ENCODE data around the gene SLC22A13. TPM values are rescaled to one million over a fixed set of nuclear protein-coding genes. Genes with fewer than 3 reads are reported as not detected.
"Not testable (repeated sequence)": the region's sequence is repeated elsewhere in the genome, so short reads cannot be mapped to it uniquely, and the experiment has no call there.

SLC22A13 gene, protein sequence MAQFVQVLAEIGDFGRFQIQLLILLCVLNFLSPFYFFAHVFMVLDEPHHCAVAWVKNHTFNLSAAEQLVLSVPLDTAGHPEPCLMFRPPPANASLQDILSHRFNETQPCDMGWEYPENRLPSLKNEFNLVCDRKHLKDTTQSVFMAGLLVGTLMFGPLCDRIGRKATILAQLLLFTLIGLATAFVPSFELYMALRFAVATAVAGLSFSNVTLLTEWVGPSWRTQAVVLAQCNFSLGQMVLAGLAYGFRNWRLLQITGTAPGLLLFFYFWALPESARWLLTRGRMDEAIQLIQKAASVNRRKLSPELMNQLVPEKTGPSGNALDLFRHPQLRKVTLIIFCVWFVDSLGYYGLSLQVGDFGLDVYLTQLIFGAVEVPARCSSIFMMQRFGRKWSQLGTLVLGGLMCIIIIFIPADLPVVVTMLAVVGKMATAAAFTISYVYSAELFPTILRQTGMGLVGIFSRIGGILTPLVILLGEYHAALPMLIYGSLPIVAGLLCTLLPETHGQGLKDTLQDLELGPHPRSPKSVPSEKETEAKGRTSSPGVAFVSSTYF
- 1 to 10 TPM; 1.7 to 3.4 (median 2.4) TPM for polyA plus RNA-seq (ENCODE audit: insufficient read length in 3 of 3)

DNA sequence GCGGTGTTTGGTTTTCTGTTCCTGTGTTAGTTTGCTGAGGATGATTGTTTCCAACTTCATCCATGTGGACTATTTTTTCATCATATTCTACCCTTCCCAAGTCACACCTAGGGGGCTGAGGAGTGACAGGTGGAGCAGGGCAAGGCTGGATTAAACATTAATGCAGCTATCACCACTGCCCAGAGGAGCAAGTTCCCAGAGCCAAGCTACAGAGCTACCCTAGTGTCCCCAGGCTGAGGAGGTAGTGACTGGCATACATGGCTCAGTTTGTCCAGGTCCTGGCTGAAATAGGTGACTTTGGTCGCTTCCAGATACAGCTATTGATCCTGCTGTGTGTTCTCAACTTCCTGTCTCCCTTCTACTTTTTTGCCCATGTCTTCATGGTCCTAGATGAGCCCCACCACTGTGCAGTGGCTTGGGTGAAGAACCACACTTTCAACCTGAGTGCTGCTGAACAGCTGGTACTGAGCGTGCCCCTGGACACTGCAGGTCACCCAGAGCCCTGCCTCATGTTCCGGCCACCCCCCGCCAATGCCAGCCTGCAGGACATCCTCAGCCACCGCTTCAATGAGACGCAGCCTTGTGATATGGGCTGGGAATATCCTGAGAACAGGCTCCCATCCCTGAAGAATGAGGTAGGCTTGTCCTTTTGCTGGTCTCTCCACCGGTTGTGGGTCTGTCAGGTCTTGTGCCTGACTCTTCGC, at the start of gene SLC22A13:
Gene SLC22A13 (plus strand): TSS at position 209 of the 704 bp plus-strand sequence. CDS start 49 bp downstream, at position 258.
- no peak for DNase-seq (ENCODE audit: low read depth in 3 of 3, low spot score in 2 of 3)

DNA sequence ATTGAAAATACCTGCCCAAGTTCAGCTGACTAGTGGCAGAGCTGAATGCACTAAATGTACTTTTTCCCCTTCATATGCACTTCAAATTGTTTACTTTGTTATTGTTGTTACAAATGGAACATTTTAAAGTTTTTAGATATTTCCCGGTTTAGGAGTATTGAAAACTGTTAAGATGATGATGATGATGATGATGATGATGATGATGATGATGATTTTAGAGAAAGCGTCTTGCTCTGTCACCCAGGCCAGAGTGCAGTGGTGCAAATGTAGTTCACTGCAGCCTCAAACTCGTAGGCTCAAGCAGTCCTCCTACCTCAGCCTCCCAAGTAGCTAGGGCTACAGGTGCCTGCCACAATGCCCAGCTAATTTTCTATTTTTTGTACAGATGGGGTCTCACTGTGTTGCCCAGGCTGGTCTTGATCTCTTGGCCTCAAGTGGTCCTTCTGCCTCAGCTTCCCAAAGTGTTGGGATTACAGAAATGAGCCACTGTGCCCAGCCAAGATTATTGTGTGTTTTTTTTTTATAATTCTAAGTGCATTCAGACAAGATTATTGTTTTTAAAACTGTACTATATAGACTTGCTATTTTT, 45.9 kb upstream of the SLC22A13 start:
- no peak for DNase-seq (ENCODE audit: low read depth in 3 of 3, low spot score in 2 of 3)

DNA sequence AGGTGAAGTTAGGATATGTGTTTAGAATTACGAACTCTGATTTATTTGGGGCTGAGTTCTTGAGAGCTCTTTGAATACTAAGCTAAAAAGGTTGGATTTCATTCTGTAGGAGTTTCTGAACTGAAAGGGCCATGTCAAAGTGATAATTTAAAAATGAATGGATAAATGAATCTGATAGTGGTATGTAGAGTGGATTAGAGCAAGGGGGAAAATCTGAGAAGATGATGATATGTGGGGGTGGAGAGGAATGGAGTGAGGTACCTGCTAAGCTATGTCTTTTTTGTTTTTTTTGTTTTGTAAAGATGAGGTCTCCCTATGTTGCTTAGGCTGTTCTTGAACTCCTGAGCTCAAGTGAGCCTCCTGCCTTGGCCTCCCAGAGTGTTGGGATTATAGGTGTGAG, 44.6 kb upstream of the SLC22A13 start:
- no peak for DNase-seq (ENCODE audit: low read depth in 3 of 3, low spot score in 2 of 3)

DNA sequence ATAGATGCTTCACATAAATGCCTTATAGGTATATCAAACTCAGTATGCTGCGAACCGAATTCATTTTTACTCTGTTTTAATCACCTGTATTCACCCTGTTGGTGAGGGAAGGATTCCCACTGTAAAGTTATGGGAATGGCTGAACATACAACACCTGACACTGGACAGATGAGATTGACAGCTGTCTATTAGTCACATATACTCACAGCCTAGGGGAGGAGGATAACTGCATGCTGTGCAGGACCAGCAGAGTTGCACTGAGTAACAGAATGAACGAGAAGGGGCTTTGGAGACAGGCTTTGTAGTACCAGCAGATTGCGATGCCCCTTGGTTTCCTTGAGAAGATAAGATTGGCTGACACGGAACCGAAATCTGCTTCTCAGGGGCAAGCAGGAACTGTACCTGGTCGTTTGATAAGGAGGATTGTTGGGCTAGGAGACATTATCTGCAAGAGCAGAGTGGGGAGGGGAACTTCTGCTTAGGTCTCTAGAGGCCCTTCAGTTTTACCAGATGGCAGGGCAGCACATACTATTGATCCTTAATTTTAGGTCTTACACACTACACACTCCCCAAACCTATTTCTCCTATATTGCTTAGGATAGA, 43.5 kb upstream of the SLC22A13 start:
- DNase-seq (ENCODE audit: low read depth in 3 of 3, low spot score in 2 of 3), result no peak

DNA sequence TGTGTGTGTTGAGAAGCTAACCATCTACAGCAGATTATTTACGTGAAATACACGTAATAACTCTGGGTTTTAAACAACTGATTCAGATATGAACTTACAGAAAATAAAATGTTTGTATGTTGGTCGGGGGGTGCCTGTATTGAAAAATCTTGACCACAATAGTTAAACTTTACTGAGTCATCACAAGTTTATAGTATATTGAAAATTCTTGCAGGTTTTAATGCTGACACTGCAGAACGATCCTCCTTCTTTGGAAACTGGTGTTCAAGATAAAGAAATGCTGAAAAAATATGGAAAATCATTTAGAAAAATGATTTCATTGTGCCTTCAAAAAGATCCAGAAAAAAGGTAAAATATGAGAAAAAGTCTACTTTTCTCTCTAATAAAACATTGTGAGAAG, 41.3 kb upstream of the SLC22A13 start:
- DNase-seq (ENCODE audit: low read depth in 3 of 3, low spot score in 2 of 3), result no peak

- no peak for DNase-seq (ENCODE audit: low read depth in 3 of 3, low spot score in 2 of 3)
These were observed 39.3 kb upstream of the SLC22A13 start for GRCh38 chr3:38226273-38226672.

DNA sequence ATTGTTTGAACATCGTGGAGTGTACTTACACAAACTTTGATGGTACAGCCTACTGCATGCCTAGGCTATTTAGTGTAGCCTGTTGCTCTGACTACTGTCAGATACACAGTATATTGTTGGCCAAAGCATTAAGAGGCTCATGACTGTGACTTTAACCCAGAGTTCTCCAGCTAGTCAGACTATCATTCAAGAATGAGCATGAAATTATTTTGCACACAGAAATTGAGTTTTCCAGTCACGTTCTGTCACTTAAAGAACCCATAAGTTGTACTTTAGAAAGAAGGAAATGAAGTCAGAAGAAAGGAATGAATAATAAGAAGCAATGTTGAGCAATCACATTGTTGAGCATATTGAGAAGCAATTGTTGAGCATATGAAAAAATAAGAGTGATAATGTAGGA, 37.6 kb upstream of the SLC22A13 start:
- no peak for DNase-seq (ENCODE audit: low read depth in 3 of 3, low spot score in 2 of 3)

DNA sequence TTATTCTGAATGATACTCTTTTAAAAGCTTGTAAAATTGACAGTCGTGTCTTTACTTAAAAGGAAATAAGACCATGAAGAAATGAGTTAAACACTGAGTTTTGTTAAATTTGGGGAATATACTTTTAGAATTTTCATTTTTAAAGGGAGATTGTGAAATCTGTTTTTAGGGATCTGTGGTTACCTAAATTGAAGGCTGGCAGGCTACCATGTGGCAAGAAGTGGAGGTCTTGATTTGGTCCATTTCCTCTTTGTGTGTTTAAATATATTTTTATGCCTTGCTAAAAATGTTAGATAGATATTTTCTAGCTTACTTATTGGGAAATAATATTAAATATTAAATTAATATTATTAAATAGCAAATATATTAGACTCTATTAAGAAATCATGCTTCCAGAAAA, 36.6 kb upstream of the SLC22A13 start:
- DNase-seq (ENCODE audit: low read depth in 3 of 3, low spot score in 2 of 3), result no peak

DNA sequence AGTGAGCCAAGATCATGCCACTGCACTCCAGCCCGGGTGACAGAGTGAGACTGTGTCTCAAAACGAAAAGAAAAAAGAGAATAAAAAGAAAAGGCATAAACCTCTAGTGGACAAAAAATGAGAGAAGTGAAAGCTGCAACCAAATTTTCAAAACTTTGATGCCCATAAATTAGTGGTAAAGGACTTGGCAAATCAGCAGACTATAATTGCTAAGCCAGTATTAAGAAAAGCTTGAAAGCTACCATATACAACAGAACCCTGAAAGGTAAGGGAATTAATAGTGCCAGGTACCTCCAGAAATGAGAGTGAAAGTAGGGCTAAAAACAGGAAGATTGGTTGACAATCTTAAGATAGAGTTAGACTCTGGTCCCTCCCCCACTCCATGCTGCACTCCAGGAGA, 32.9 kb upstream of the SLC22A13 start:
- no peak for DNase-seq (ENCODE audit: low read depth in 3 of 3, low spot score in 2 of 3)

DNA sequence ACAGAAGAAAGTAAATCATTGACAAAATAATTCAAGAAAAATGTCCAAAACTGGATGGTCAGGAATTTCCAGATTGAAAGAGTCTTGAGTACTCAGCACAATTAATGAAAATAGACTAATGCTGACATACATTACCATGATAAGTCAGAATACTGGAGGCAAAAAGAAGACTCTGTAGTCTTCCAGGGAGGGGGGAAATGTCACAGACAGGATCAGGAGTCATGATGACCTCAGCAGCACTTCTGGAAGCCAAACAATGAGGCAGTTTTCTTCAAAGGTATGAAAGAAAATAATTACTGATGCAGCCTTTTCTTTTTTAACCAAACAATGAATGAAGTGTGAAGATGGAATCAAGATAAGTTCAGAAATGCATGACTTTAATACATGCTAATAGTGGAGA, 30.1 kb upstream of the SLC22A13 start:
- DNase-seq (ENCODE audit: low read depth in 3 of 3, low spot score in 2 of 3), result no peak

GRCh38 chr3:38238416-38239008, 27.1 kb upstream of the SLC22A13 start:
- DNase-seq (ENCODE audit: low read depth in 3 of 3, low spot score in 2 of 3), result no peak

GRCh38 chr3:38242812-38243211, 22.8 kb upstream of the SLC22A13 start:
- not testable (repeated sequence) for DNase-seq (ENCODE audit: low read depth in 3 of 3, low spot score in 2 of 3)

GRCh38 chr3:38245930-38246329, 19.7 kb upstream of the SLC22A13 start:
- DNase-seq (ENCODE audit: low read depth in 3 of 3, low spot score in 2 of 3), result no peak

GRCh38 chr3:38247366-38248035, 18.1 kb upstream of the SLC22A13 start:
- DNase-seq (ENCODE audit: low read depth in 3 of 3, low spot score in 2 of 3), result no peak

DNA sequence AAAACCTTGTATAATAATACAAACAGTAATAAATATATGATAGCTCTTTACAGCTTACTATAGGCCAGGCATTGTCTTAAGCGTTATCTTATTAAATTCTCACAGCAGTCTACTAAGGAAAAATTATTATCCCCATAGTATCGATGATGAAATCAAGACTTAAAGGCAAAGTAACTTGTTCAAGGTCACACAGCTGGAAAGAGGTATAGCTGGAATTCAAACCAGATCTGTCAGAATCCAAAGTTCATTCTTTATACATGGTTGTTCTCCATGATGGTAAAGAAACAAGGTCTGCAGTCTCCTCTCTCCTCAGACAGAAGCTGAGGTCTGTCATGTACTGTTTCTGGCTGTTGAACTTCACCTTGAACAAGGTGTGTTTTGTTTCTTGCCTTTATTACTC, 15.4 kb upstream of the SLC22A13 start:
- no peak for DNase-seq (ENCODE audit: low read depth in 3 of 3, low spot score in 2 of 3)

- no peak for DNase-seq (ENCODE audit: low read depth in 3 of 3, low spot score in 2 of 3)
These were observed 14.4 kb upstream of the SLC22A13 start for GRCh38 chr3:38251197-38251596.

DNA sequence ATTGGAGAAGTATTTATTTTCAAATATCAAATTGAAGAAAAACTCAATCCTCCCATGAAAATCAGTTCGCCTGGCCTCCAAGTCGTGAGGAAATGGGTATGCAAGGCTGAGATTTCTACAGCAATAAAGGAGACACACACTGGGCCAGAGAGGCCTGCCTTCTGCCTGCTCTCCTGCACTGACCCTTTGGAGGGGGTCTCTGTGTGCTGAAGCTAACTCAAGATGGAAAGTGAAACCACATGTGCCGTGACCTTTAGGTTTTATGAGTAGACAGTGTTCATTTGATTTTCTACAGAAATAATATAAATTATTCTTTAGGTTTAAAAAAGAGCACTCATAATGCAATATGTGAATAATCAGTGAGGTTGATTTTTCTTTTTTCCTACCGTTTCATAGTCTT, 11.9 kb upstream of the SLC22A13 start:
- no peak for DNase-seq (ENCODE audit: low read depth in 3 of 3, low spot score in 2 of 3)

DNA sequence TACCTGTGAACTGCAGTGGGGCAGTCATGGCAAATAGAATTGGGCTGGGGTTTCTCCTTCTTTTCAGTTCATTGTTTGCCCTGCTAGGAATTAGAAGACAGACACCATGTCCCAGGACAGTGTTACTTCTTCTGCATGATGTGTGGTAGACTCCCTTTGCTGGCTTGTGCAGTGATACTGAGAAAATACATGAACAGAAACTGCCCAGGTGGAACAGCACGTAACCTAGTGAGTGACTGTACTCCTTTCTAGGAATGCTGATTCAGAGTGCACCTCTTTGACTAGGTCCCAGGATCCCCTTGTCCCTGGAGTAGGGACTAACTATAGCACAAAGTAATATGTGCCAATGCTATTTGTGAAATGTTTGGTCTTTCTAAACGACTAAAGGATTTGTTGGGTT, 10.7 kb upstream of the SLC22A13 start:
- no peak for DNase-seq (ENCODE audit: low read depth in 3 of 3, low spot score in 2 of 3)

DNA sequence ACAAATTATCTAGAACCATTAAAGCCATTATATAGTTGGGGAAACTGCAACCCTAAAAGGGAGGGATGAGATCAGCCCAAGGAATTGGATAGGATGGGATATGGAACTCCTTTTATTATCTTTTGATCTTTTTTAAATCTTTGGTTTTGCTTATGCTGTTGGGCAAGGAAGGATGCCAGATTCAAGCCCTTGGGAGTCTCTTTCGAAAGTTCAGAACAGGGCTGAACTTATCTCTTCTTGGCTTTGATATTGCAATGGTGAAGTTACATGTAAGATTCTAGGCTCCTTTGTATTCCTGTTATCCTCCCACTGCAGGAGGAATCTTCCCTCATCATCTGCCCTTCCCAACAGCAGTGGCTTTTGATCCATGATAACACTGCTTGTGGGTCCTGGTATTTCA, 10.0 kb upstream of the SLC22A13 start:
- DNase-seq (ENCODE audit: low read depth in 3 of 3, low spot score in 2 of 3), result no peak

DNA sequence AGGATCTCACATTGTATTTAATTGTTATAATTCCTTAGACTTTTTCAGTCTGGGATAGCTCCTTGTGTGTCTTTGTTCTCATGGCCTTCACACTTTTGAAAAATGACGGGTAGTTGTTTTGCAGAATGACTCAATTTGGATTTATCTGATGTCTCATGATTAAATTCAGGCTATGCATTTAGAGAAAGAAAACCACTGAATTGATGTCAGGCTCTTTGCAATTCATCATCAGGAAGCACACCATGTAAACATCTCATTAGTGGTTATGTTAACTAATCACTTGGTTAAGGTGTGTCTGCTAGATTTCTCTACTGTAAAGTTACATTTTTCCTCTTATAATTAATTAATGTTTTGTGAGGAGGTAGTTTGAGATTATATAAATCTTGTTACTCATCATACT, 8.0 kb upstream of the SLC22A13 start:
- DNase-seq (ENCODE audit: low read depth in 3 of 3, low spot score in 2 of 3), result no peak
